Fibroblast of the aortic adventitia (primary cell): ENCODE measurements around the gene GDPGP1. TPM values are rescaled to one million over a fixed set of nuclear protein-coding genes. Genes with fewer than 3 reads are reported as not detected.

Experiments
- DNase-seq: peaks from one replicate; pipeline ENCODE4 v3.0.0-alpha.2; 2010; ENCODE audit warnings: low read depth
- H3K4me3 ChIP-seq: 2 replicates; pipeline ENCODE4 v1.5.1; 2011; ENCODE audit warnings: low read depth, mild to moderate bottlenecking, control low read depth, low read length, moderate library complexity
- total RNA-seq: library from RNA; depleted of rRNA; stranded (reverse); fragments of >200 nt; gene quantifications from 2 replicates; pipeline ENCODE4 v1.2.3, GENCODE V29; 2012; ENCODE audit warnings: low replicate concordance
- TF ChIP-seq, protein P1 (sequence below): IDR thresholded peaks from 2 replicates; pipeline ENCODE4 v1.5.1; 2011; ENCODE audit warnings: mild to moderate bottlenecking, low read length, control low read depth, inconsistent platforms; ENCODE audit not compliant: insufficient read depth

GDPGP1 gene
- total RNA-seq, 1 donor = 9.6 TPM

DNA sequence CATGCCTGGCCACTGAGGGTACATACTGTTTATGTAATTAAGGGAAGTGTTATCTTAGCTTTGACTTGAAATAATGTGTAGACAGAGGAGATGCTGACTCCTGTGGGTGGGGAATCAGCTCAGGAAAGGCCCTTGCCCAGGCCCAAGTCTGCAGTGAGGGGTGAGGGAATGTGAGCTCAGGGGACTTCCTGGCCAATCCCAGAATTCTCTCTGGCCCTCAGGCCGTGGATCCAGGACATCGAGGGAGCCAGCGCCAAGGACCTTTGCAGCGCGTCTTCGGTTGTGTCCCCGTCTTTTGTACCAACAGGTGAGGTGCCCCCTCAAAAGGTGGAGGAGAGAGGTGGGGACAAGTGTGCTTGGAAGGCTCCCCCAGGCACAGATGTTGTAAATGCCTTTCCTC is 6.7 kb upstream of the GDPGP1 start:
- TF ChIP-seq, protein P1, sequence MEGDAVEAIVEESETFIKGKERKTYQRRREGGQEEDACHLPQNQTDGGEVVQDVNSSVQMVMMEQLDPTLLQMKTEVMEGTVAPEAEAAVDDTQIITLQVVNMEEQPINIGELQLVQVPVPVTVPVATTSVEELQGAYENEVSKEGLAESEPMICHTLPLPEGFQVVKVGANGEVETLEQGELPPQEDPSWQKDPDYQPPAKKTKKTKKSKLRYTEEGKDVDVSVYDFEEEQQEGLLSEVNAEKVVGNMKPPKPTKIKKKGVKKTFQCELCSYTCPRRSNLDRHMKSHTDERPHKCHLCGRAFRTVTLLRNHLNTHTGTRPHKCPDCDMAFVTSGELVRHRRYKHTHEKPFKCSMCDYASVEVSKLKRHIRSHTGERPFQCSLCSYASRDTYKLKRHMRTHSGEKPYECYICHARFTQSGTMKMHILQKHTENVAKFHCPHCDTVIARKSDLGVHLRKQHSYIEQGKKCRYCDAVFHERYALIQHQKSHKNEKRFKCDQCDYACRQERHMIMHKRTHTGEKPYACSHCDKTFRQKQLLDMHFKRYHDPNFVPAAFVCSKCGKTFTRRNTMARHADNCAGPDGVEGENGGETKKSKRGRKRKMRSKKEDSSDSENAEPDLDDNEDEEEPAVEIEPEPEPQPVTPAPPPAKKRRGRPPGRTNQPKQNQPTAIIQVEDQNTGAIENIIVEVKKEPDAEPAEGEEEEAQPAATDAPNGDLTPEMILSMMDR = no peak
- DNase-seq = no peak
- no peak overlapping the region for H3K4me3 ChIP-seq

DNA sequence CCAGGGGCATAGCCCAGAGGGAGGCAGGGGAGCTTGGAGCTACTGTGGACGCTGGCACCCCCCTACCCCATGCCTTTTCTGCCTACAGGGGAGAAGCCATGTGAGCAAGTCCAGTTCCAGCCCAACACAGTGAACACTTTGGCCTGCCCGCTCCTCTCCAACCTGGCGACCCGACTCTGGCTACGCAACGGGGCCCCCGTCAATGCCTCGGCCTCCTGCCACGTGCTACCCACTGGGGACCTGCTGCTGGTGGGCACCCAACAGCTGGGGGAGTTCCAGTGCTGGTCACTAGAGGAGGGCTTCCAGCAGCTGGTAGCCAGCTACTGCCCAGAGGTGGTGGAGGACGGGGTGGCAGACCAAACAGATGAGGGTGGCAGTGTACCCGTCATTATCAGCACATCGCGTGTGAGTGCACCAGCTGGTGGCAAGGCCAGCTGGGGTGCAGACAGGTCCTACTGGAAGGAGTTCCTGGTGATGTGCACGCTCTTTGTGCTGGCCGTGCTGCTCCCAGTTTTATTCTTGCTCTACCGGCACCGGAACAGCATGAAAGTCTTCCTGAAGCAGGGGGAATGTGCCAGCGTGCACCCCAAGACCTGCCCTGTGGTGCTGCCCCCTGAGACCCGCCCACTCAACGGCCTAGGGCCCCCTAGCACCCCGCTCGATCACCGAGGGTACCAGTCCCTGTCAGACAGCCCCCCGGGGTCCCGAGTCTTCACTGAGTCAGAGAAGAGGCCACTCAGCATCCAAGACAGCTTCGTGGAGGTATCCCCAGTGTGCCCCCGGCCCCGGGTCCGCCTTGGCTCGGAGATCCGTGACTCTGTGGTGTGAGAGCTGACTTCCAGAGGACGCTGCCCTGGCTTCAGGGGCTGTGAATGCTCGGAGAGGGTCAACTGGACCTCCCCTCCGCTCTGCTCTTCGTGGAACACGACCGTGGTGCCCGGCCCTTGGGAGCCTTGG is 5.9 kb upstream of the GDPGP1 start:
- DNase-seq = no peak
- TF ChIP-seq, protein P1 = no peak
- H3K4me3 ChIP-seq = no peak overlapping the region

DNA sequence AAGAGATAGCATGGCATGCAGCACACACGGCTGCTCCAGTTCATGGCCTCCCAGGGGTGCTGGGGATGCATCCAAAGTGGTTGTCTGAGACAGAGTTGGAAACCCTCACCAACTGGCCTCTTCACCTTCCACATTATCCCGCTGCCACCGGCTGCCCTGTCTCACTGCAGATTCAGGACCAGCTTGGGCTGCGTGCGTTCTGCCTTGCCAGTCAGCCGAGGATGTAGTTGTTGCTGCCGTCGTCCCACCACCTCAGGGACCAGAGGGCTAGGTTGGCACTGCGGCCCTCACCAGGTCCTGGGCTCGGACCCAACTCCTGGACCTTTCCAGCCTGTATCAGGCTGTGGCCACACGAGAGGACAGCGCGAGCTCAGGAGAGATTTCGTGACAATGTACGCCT is 5.0 kb upstream of the GDPGP1 start:
- TF ChIP-seq, protein P1 = no peak
- no peak overlapping the region for H3K4me3 ChIP-seq
- DNase-seq = no peak

DNA sequence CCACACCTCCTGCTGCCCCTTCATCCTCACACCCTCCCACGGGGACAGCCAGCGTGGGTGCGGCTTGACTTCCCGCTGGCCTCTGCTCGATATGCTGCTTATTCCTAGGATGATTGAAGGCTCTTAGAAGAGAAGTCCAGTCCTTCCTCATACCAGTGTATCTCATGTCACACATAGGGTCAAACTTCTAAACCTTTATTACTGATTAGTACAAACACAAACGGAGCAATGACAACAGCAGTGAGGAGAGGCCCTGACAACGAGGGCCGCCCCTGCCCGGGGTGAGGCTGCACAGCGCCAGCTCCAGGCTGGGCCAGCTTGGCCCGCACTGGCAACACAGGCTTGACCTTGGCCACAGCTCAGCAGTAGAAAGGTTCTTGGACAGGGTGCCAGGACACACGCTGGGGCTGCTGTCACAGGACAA is 3.9 kb upstream of the GDPGP1 start:
- H3K4me3 ChIP-seq = no peak overlapping the region
- no peak for DNase-seq
- TF ChIP-seq, protein P1 = no peak

DNA sequence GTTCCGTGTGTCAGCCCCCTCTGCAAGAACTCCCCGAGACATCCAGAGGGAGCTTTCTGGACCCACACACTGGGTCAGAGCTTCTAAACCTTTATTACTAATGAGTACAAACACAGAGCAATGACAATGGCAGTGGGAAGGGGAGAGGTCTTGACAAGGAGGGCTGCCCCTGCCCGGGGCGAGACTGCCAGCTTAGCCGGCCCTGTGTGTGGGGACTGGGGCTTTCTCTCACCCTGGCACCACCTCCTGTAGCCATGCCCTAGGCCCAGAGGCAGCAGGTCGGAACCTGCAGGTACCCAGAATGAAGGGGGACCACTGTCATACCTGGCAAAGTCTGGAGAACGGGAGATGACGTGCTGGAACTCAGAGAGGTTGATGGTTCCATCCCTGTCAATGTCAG is 3.4 kb upstream of the GDPGP1 start:
- H3K4me3 ChIP-seq = no peak overlapping the region
- TF ChIP-seq, protein P1 = no peak
- DNase-seq = no peak

DNA sequence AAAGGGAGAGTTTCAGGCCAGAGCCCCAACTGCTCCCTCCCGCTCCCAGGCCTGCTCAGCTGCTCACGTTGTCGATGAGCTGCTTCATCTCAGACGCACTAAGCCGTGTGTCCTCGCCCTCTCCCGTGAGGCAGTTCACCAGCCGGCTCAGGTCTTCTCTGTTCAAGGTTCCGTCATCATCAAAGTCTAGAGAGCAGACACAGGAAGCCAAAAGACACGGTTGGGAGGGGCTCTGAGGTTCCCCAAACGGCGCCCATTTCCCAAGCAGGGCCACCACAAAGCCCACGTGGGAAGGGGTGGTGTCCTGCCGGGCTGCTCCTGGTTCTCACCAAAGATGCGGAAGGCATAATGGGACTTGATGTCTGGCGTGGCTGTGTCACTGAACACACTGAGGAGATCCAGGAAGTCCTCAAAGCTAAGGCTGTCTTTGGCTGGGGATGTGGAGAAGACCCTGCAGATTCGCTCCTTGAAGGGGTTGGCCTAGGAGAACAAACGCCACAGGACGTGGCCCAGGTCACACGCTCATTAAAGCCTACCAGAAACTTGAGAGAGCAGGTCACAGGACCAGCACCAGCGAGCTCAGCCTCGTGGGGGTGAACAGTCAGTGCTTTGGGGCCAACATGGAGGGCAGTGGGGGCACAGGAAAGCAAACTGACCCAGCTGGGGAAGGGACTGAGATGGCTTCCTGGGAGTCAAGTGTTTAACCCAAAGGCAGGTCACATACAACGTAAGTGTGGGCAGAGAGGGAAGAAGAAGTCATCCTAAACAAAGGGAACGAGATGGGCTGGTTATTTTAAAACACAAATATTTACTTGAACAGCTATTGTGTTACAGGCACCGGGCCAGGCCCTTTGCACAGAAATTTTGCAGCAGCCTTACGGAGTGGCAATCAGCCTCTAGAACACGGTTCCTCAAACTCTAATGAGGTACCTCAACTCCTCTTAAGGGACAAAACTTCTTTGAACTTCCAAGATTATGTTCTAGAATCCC is 2.7 kb upstream of the GDPGP1 start:
- TF ChIP-seq, protein P1 = no peak
- DNase-seq = no peak

More for the DNA sequence above, 2.7 kb upstream of the GDPGP1 start:
- H3K4me3 ChIP-seq = no peak overlapping the region
